ENCODE results near the gene PHF1. TPM values are rescaled to one million over a fixed set of nuclear protein-coding genes. Genes with fewer than 3 reads are reported as not detected.

The PHF1 gene
- polyA plus RNA-seq, 1 donor (not counting 4 experiments of a cell fraction or from before 2014, with no cell fraction given): 15.8 TPM

- dilution Hi-C loops (cut with MboI; ENCODE audit: extremely low pct_ligation_motif_present, low sequenced_read_pairs): no loop called here
- Histone ChIP-seq H3K27me3 (ENCODE audit: control insufficient read depth, extremely low read depth, insufficient read depth, low read length) (no peaks in the 10 kb centered on the region), H4K20me1 (ENCODE audit: control insufficient read depth, extremely low read depth, insufficient read depth, low read length) (peaks cover 5% of the 10 kb centered on the region), H3K4me2 (ENCODE audit: control insufficient read depth, extremely low read depth, insufficient read depth, low read depth, low read length) (peak within 1 kb of the TSS; percentile 92), H3K9me1 (ENCODE audit: control insufficient read depth, extremely low read depth, insufficient read depth, low read length) (no peaks in the 10 kb centered on the region), H2AFZ (ENCODE audit: control insufficient read depth, low read length) (no peak within 1 kb of the TSS), H3K4me3 (ENCODE audit: control insufficient read depth in 2 of 3, extremely low read depth in 1 of 3, insufficient read depth in 2 of 3, low read depth in 1 of 3, low read length in 3 of 3) (no peak within 1 kb of the TSS), H3K79me2 (ENCODE audit: control insufficient read depth, insufficient read depth, low read length) (peaks cover 24% of the 10 kb centered on the region), H3K4me1 (ENCODE audit: control insufficient read depth, extremely low read depth, insufficient read depth, low read length) (peaks cover 30% of the 10 kb centered on the region), H3K27ac (ENCODE audit: control insufficient read depth, insufficient read depth, low read length) (peak within 1 kb of the TSS; percentile 93), H3K36me3 (ENCODE audit: control insufficient read depth in 2 of 2, extremely low read depth in 1 of 2, insufficient read depth in 2 of 2, low read length in 2 of 2) (peaks cover 12 to 20% of the 10 kb centered on the region in 2 experiments), H3K9ac (ENCODE audit: control insufficient read depth, extremely low read depth, insufficient read depth, low read length) (peak within 1 kb of the TSS; percentile 81), H3K9me3 (ENCODE audit: control insufficient read depth, low read depth, low read length) (no peaks in the 10 kb centered on the region)
- DNase-seq (ENCODE audit: low read depth, low spot score) (no peak), FAIRE-seq (no peak)
- no peak for TF ChIP-seq EZH2 (IDR thresholded peaks at IDR 0.05; ENCODE audit: low read length)
- TF ChIP-seq, protein P1, sequence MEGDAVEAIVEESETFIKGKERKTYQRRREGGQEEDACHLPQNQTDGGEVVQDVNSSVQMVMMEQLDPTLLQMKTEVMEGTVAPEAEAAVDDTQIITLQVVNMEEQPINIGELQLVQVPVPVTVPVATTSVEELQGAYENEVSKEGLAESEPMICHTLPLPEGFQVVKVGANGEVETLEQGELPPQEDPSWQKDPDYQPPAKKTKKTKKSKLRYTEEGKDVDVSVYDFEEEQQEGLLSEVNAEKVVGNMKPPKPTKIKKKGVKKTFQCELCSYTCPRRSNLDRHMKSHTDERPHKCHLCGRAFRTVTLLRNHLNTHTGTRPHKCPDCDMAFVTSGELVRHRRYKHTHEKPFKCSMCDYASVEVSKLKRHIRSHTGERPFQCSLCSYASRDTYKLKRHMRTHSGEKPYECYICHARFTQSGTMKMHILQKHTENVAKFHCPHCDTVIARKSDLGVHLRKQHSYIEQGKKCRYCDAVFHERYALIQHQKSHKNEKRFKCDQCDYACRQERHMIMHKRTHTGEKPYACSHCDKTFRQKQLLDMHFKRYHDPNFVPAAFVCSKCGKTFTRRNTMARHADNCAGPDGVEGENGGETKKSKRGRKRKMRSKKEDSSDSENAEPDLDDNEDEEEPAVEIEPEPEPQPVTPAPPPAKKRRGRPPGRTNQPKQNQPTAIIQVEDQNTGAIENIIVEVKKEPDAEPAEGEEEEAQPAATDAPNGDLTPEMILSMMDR (optimal IDR thresholded peaks at IDR 0.05 in 1 of 3, IDR thresholded peaks at IDR 0.05 in 1 of 3, conservative IDR thresholded peaks at IDR 0.05 in 1 of 3; ENCODE audit: extremely low read depth in 1 of 3, insufficient read depth in 2 of 3, low read length in 3 of 3): no peak
Observed at GRCh38 chr6:33419580-33420490, 9.0 kb downstream of the PHF1 start, which contains the start of gene SYNGAP1. Gene SYNGAP1 (plus strand): TSS chr6:33420065. CDS start chr6:33420265, 200 bp downstream.

DNA sequence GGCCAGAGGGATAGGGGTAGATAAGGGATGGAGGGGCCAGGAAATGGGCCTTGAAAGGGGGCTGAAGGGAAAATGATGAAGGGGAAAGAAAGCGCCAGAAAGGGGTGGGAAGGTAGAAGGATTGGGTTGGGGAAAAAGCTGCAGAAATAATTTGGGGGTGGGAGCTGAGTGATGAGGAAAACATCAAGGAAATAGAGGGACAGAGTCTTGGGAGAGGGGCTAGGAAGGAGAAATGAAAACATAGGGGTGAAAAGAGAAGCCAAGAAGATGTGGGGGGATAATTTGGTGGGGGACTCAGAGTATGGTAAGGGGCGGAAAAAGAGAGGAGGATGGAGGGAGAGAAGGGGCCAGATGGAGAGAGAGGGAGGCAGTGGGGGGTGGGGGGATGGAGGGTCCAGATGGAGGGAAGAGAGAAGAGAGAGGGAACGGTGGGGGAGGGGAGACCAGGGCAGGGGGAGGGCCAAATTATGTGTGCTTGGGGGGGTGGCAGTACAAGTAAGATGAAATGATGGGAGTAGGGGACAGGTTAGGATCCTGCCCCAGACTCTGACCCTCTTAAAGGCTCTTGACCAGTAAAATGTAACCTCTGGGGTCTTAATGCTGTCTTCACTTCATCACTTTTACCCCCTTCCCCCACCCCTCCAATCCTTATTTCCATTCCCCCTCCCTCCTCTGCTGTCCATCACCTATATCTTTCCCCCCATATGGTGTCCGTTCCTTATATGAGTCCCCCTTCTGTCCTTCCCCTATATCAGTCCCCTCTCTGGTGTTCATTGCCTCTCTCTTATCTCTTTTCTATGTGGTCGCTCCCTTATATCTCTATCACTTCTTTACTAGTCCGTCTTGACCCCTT lies 9.9 kb downstream of the PHF1 start:
- Histone ChIP-seq H3K4me1 (ENCODE audit: control insufficient read depth, extremely low read depth, insufficient read depth, low read length) (peaks cover 33% of the 10 kb centered on the region), H3K4me2 (ENCODE audit: control insufficient read depth, extremely low read depth, insufficient read depth, low read depth, low read length) (no peak overlapping the region), H3K9ac (ENCODE audit: control insufficient read depth, extremely low read depth, insufficient read depth, low read length) (no peak overlapping the region), H3K79me2 (ENCODE audit: control insufficient read depth, insufficient read depth, low read length) (peaks cover 19% of the 10 kb centered on the region), H3K27me3 (ENCODE audit: control insufficient read depth, extremely low read depth, insufficient read depth, low read length) (no peaks in the 10 kb centered on the region), H2AFZ (ENCODE audit: control insufficient read depth, low read length) (no peak overlapping the region), H3K9me1 (ENCODE audit: control insufficient read depth, extremely low read depth, insufficient read depth, low read length) (no peaks in the 10 kb centered on the region), H3K36me3 (ENCODE audit: control insufficient read depth in 2 of 2, extremely low read depth in 1 of 2, insufficient read depth in 2 of 2, low read length in 2 of 2) (peaks cover 5 to 14% of the 10 kb centered on the region in 2 experiments), H3K27ac (ENCODE audit: control insufficient read depth, insufficient read depth, low read length) (no peak overlapping the region), H3K4me3 (ENCODE audit: control insufficient read depth in 2 of 3, extremely low read depth in 1 of 3, insufficient read depth in 2 of 3, low read depth in 1 of 3, low read length in 3 of 3) (no peak overlapping the region), H3K9me3 (ENCODE audit: control insufficient read depth, low read depth, low read length) (no peaks in the 10 kb centered on the region), H4K20me1 (ENCODE audit: control insufficient read depth, extremely low read depth, insufficient read depth, low read length) (peaks cover 5% of the 10 kb centered on the region)
- dilution Hi-C loops (cut with MboI; ENCODE audit: extremely low pct_ligation_motif_present, low sequenced_read_pairs): no loop called here
- DNase-seq (ENCODE audit: low read depth, low spot score) (no peak), FAIRE-seq (no peak)
- TF ChIP-seq, protein P1 (optimal IDR thresholded peaks at IDR 0.05 in 1 of 3, IDR thresholded peaks at IDR 0.05 in 1 of 3, conservative IDR thresholded peaks at IDR 0.05 in 1 of 3; ENCODE audit: extremely low read depth in 1 of 3, insufficient read depth in 2 of 3, low read length in 3 of 3): no peak

Data from keratinocyte (primary cell).